ENCODE data around the gene CCNE1.
"Not testable (repeated sequence)": the region's sequence is repeated elsewhere in the genome, so short reads cannot be mapped to it uniquely, and the experiment has no call there.

CCNE1 gene

DNA sequence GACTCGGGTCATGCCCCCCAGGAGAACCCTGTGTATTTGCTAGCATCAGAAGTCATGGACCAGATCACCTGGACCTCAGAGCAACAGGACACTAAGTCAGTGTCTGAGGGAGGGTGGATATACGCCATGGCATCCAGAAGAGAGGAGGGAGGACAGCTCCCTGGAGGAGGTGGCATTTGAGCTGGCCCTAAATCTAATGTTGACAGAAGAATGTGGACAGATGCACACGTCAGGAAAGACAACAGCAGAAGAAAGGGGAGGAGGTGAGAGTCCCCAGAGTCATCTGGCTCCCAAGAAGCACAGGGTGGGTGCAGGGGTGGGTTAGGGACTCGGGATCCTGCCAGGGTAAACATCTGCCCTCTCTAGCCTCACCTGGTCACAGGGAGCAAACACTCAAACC, 24.5 kb upstream of the CCNE1 start:
- DNase-seq (ENCODE audit: low spot score) = no peak

DNA sequence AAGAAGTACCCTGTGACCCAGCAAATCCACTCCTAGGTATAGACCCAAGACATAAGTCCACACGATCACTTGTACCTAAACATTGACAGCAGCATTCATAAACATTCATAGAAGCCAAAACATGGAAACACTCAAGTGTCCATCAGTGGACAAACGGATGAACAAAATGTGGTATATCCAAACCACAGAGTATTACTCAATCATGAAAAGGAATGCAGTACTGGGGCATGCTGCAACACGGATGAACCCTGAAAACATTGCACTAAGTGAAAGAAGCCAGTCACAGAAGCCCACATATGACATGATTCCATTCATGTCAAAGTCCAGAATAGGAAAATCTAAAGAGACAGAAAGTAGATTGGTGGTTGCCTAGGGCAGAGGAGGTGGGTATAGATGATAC, 22.8 kb upstream of the CCNE1 start:
- no peak for DNase-seq (ENCODE audit: low spot score)

DNA sequence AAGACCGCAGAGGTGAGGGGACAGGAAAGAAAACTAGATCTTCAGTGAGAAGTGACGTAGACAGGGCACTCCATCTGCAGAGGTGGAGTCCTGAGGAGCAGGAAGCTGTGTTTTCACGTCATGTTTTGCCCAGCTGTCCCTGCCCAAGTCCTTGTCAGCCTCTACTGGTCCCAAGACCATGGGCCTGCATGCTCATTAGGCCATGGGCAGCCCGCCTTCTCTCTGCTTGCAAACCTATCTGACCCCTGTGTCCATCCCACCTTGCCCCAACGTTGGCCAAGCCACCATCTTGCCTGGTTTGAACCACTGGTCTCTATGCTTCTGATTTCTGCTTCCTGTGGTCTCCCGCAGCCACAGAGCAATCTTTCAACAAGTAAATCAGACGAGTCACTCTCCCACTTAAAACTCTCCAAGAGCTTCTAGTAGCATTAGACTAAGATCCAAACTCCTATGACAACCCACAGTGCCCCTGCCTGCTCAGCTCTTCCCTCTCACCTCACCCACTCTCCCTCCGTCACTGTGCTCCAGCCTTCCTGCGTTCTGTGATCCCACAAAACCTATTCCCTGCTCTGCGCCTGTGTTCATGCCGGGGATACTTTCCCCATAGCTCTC, 18.6 kb upstream of the CCNE1 start:
- DNase-seq (ENCODE audit: low spot score) = no peak

DNA sequence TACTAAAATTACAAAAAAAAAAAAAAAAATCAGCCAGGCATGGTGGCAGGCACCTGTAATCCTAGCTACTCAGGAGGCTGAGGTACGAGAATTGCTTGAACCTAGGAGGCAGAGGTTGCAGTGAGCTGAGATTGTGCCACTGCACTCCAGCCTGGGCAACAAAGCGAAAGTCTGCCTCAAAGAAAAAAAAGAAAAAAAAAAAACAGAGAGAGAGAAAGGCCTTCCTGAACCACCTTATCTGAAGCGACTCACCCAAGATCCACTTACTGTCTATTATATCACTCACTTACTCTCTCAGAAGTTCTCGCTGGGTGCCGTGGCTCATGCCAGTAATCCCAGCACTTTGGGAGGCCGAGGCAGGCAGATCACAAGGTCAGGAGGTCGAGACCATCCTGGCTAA, 17.3 kb upstream of the CCNE1 start:
- DNase-seq (ENCODE audit: low spot score) = not testable (repeated sequence)

DNA sequence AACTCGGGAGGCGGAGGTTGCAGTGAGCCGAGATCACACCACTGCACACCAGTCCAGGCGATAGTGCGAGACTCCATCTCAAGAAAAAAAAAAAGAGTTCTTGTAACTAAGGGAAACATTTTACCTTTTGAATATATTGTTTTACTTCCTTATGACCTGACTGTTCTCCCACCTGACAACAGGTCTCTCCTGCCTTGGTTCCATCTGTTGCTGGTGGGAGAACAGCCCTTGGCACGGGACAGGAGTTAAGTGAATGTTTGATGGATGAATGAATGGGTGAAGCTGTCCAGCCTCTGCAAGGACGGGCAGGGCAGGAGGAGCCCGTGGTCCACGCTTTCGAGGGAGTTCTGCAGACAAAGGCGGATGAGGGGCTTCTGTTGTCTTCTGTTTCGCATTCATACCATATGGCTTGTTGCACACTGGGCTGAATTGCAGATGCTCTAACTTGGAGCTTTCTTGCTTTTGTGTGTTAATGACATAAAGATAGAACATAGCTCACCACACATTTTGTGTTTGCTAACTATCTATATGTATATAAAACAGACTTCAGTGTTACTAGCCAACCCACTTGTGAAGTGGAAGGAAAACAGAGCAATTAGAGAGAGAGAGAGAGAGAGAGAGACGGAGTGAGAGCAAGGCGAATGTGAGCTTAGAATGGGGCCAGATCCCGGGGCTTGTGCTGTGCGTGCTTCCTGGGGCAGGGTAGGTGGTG, 16.2 kb upstream of the CCNE1 start:
- no peak for DNase-seq (ENCODE audit: low spot score)

DNA sequence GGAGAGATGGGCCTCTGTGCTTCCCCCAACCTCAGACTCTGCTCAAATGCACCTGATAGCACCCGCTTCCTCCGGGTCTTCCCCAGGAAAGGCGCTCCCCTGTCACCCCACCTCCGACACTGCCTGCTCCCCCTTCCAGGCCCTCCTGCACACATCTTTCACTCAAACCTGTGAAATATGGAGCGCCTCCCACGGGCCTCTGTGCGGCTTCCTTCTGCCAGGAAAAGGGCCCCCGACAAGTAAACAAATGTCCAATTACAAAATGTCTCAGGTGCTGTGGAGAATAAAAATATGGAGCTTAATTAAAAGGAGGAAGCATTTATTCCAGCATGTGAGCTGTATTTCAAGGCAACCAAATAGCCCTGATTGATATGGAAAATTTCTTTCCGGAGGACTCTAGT, 15.6 kb upstream of the CCNE1 start:
- DNase-seq (ENCODE audit: low spot score) = no peak

DNA sequence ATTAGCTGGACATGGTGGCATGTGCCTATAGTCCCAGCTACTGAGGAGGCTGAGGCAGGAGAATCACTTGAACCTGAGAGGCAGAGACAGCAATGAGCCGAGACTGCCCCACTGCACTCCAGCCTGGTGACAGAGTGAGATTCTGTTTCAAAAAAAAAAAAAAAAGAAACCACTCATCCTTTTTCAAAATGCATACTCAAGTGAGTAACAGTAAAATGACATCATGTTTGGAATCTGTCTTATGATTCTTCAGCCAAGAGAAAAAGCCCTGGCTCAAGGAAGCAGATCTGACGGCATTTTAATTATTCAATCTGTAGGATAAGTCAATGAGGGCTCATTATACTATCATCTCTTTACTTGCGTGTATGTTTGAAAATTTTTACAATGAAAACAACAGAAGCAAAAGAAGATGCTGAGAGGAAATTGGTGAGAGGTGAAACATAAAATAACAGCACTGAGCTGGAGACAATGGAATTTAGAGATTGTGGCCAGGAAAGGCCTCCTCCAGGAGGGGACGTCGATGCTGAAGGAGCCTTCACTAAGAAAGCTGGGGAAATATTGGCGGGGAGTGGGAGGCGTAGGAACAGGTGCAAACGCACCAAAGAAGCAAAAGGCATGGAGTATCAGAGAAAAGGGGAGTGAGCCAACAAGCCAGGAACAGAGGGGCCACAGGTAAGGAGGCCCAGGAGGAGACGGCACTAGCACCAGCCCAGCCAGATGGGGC, 12.9 kb upstream of the CCNE1 start:
- no peak for DNase-seq (ENCODE audit: low spot score)

DNA sequence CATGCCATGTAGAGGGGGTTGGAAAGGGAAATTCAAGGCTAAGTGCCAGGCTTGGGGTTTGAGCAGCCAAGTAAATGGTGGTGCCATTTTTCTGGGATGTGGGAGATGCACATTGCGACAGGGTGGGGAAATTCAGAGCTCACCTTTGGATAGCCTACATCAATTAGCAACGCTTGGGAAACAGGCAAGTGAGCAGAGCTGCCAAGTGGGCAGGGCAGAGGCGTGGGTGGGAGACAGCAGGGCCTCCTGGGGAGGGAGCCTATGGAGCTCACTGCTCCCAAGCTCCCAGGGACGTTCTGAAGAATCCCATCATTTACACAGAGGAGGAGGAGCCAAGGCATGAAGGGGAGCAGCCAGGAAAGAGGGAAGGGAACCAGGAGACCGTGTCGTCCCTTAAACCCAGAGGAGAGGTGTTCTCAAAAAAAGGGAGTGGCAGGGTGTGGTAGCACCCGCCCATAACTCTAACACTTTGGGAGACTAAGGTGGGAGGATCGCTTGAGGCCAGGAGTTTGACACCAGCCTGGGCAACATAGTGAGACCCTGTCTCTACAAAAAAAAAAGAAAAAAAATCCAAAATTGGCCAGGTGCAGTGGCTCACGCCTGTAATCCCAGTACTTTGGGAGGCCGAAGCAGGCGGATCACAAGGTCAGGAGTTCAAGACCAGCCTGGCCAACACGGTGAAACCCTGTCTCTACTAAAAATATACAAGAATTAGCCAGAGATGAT, 11.5 kb upstream of the CCNE1 start:
- no peak for DNase-seq (ENCODE audit: low spot score)

DNA sequence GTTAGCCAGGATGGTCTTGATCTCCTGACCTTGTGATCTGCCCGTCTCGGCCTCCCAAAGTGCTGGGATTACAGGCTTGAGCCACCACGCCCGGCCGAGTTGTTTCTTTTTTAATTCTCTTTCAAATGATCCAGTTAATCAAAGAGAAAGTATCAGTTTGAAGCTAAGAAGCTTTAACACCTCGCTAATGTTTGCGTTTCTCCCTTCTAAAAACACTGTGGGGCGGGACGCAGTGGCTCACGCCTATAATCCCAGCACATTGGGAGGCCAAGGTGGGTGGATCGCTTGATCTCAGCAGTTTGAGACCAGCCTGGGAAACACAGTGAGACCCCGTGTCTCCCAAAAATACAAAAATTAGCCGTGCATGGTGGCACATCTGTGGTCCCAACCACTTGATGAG, 7.8 kb upstream of the CCNE1 start:
- DNase-seq (ENCODE audit: low spot score) = not testable (repeated sequence)

DNA sequence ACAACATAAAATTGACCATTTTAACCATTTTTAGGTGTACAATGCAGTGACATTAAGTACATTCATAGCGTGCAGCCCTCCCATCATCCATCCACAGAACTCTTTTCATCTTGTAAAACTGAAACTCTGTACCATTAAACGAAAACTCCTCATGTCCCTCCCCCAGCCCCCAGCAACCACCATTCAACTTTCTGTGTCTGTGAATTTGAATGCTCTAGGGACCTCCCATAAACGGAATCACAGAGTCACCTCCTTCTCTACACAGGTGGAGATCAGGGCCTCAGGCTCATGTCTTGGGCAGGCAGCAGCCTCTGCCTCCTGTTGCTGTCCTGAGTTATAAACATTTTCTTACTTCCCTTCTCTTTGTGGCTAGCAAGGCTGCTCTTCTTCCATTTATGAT, 7.3 kb upstream of the CCNE1 start:
- DNase-seq (ENCODE audit: low spot score) = no peak

DNA sequence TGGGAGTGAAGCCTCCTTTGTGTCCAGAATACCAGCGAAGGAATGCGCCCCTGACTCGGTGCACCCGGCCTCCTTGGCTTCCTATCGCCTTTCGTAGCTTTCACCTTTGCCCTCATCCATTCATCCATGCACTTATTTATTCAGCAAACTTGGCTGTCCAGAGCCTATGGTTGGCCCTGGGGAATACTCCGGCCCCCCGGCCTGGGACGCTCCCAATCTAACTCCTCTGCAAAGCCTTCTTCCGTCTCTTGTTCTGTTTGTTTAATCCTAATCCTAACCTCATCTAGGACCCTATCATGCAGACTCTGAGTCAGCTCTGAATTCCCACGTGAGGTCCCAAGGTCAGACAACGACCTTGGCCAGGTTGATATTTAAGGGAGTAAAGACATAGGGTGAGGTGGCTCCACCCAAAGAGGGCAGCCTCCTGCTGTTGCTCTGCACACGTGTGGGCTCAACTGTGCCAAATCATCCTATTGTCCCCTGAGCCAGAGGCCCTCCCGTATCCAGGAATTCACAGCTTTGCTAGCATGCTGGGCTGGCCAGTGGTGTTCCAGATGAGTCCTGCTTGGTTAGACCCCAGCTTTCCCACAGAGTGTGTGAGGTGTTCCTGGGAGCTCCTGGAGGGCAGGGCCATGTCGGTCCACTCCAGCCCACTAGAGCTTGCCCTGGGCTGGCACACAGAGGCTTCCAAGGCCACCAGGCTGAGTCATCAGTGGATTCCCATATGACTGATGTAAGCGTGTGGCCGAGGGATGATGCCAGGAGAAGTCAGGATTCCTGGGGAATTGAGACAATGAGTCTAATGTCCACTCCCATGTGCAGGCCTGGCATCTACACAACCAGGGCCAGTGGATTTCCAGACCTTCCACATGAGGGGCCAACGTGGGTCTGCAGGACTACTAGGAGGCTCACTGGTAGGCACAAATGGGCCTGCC, 6.5 kb upstream of the CCNE1 start:
- no peak for DNase-seq (ENCODE audit: low spot score)

DNA sequence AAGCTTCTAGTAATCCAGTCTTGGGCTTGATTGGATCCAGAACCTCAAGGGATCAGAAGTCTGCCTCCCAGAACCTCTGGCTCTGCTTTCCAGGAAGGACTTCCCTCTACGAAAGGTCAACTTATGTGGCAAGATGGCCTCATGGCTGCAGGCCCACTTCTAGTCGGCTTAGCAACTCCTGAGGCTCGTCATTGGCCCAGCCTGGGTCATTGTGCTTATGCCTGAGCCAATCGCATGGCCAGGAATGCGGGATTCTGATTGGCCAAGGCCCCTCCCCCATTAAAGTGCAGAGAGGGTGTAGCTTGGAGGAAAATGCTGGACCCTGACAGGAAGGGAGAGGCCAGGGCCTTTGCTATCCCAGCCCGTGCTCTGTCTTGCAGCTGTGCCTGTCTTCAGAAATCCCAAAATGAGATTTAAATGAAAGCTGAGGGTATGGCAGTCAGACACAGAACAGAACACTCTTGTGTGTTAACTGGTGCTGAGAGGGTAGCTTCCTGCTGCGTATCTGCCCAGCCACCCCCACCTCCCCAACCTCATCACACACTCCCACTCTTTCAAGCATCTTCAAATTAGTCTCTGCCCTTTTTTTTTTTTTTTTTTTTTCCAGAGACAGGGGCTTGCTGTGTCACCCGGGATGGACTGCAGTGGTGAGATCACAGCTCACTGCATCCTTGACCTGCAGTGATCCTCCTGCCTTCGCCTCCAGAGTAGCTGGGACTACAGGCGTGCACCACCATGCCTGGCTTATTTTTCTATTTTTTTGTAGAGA, 5.5 kb upstream of the CCNE1 start:
- DNase-seq (ENCODE audit: low spot score) = no peak

DNA sequence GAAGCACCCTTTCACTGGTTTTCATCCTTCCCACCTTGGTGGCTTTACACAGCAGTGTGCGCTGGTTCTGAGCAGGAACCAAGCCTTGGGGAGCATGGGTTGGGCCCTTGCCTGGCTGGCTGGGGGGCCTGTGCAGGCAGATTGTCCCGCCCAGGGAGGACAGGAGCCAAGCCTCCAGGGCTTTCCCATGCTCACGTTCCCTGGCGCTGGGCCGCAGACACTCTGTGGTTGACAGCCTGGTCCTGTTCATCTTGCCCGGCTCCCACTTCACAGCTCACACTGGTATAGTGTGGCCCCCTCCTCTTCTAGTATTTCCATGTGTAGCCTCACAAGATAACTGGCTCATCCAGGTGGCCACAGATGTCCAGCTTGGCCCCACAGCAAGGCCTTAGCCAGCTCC, 4.6 kb upstream of the CCNE1 start:
- no peak for DNase-seq (ENCODE audit: low spot score)

DNA sequence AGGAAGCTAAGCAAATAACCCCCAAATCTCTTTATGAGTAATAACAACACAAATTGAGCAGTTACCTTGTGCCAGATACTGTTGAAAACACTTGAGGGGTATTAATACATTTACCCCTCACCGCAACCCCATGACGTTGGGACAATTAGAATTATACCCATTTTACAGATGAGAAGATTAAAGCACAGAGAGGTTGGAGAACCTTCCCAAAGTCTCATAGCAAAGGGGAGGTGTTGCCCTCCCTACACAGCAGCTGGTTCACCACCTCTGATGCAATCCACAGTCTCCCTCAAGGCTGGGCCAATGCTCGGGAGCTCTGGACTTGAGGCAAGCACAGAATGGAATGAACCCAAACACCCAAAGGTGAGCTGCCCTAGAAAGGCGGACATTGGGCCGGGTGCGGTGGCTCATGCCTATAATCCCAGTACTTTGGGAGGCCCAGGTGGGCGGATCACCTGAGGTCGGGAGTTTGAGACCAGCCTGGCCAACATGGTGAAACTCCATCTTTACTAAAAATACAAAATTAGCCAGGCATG, 3.9 kb upstream of the CCNE1 start:
- no peak for DNase-seq (ENCODE audit: low spot score)

DNA sequence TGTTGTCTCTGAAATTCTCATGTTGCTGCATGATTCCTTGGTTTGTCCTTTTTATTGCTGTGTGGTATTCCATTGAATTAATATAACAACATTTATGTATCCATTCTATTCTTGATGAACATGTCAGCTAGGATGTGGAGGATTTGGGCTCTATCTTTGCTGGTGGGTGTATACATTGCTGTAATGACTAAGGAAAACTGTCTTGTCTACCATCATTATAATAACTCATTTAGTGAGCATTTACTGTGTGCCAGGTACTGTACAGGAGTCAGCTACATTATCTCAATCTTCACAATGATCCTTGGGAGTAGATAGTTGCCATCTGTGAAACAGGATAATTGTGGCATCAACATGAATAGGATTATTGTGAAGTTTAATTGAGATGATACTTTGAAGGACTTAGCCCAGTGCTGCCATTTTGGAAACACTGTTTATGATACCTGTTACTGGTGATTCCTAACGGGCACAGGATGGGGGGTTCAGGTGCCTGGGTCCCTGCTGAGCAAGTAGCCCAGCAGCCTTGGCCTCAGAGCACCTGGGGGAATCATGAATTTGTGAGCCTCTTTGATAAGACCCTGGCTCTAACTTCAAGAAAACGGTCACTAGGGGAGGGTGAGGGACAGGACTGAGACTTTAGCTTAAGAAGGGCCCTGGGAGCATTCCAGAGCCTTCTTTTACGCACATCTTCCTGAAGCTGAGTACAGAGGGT, 1.8 kb upstream of the CCNE1 start:
- DNase-seq (ENCODE audit: low spot score) = no peak

DNA sequence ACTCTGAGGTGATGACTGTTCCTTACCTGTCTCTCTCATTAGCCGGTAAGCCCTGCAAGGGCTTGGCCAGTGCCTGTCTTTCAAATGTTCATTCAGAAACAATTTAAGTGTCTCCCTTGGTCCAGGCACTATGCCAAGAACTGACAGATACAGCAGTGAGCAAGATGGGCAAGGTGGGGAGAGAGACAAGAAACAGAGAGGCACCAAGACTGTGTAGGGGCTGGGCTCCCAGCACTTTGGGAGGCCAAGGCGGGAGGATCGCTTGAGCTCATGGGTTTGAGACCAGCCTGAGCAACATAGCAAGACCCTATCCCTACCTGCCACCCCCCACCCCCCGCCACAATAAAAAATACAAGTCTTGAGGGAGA, 1.3 kb upstream of the CCNE1 start:
- DNase-seq (ENCODE audit: low spot score) = peak; percentile 50

DNA sequence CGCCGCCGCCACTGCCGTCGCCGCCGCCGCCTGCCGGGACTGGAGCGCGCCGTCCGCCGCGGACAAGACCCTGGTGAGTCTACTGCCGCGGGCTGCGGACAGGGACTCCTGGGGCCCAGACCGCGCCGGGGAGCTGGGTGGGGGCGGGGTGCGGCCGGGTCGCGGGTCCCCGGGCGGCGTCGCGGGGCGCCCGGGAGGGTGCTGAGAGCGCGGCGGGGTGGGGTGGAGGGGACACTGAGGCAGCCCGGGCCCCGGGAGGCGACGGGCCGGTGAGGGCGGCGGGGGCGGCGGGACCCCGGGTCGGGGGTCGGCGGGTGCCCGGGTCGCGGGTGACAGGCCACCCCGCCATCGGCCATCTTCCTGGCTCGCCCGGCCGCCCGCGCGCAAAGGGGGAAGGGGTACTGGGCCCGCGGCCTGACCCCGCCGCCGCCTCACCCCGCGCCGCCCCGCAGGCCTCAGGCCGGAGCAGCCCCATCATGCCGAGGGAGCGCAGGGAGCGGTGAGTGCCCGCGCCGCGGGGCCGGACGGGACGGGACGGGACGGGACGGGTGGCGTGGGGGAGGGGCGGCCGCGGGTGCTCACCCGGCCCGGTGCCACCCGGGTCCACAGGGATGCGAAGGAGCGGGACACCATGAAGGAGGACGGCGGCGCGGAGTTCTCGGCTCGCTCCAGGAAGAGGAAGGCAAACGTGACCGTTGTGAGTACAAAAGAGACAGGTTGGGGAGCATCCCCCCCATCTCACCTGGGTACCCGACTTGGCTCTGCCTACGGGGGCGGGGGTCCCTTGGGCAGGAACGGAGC, 489 bp downstream of the CCNE1 start:
- DNase-seq (ENCODE audit: low spot score) = no peak

DNA sequence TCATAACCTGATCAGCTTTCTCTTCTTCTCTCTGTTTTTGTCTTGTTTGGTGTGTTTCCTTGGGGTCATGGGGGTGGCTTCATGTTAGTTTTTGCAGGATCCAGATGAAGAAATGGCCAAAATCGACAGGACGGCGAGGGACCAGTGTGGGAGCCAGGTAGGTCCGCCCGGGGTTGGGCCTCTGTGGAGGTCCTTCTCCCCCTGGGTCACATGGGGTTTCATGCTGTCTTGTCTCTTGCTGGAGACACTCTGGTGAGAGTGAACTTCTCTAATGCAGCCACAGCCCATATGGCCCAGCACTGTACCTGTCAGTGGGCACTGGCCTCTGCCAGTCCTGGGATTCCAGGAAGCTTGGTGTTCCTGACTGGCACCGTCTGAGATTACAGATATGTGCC, 1.1 kb downstream of the CCNE1 start:
- no peak for DNase-seq (ENCODE audit: low spot score)

DNA sequence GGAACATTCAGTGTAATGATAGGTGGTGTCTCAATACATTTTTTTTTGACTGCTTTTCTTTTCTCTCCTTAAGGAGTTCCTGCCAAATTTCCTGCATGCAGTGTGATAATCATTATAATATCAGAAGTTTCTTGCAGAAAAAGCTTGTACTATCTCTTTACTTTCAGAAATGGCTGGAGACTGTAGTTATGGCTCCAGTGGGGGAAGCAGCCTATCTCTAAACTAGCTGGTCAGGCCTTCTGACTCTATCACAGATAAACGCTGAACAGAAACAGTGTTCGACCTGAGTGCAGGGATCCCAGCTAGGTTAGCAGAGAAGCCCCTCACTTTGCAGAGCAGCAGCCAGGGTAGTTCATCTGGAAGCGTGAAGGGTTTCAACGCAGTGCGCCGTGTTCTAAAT, 1.9 kb downstream of the CCNE1 start:
- DNase-seq (ENCODE audit: low spot score) = no peak

Data from hematopoietic multipotent progenitor cell treated with erythropoietin and hydrocortisone succinate and interleukin-3 and kit ligand, for 17 days (in vitro differentiated cells).